Lung (tissue), 12 donors: ENCODE measurements around the gene ADAMTS16. TPM values are rescaled to one million over a fixed set of nuclear protein-coding genes. Genes with fewer than 3 reads are reported as not detected.

Experiments used
- ATAC-seq: fragments of 200-7000 bp; cut with Tn5 transposase; one replicate; pipeline ENCODE4 v1.9.1; 2020; ENCODE audit warnings: moderate number of reproducible peaks; ENCODE audit not compliant: insufficient read depth, low FRiP score
- DNase-seq, 3 donors: peaks; one replicate each; pipeline ENCODE4 v3.0.0-alpha.2; 2013 to 2017
- H3K27ac ChIP-seq, 2 donors: one replicate each; pipeline ENCODE4 v1.5.1; 2013; ENCODE audit warnings: mild to moderate bottlenecking in 2 of 2, moderate library complexity in 2 of 2, control low read depth in 1 of 2, inconsistent platforms in 1 of 2, low read depth in 1 of 2, low read length in 1 of 2
- H3K27me3 ChIP-seq, 3 donors: one replicate each; pipeline ENCODE4 v1.5.1; 2013; ENCODE audit warnings: low read length in 2 of 3; ENCODE audit not compliant: control insufficient read depth in 3 of 3, insufficient read depth in 3 of 3
- H3K36me3 ChIP-seq, 4 donors: one replicate each; pipeline ENCODE4 v1.5.1; 2013; ENCODE audit warnings: low read length in 4 of 4, mild to moderate bottlenecking in 1 of 4, moderate library complexity in 1 of 4; ENCODE audit not compliant: control insufficient read depth in 4 of 4, insufficient read depth in 4 of 4
- H3K4me1 ChIP-seq, 5 donors: one replicate each; pipeline ENCODE4 v1.5.1; 2013; ENCODE audit warnings: low read length in 5 of 5, mild to moderate bottlenecking in 2 of 5, moderate library complexity in 1 of 5; ENCODE audit not compliant: control insufficient read depth in 5 of 5, insufficient read depth in 5 of 5
- H3K4me3 ChIP-seq: one replicate; pipeline ENCODE4 v1.5.1; 2013; ENCODE audit warnings: mild to moderate bottlenecking, control low read depth, moderate library complexity
- H3K9ac ChIP-seq, 2 donors: one replicate each; pipeline ENCODE4 v1.5.1; 2013; ENCODE audit warnings: low read length in 2 of 2, control low read depth in 1 of 2; ENCODE audit not compliant: insufficient read depth in 1 of 2
- H3K9me3 ChIP-seq, 4 donors: one replicate each; pipeline ENCODE4 v1.5.1; 2013; ENCODE audit warnings: low read length in 3 of 4, mild to moderate bottlenecking in 1 of 4, moderate library complexity in 1 of 4; ENCODE audit not compliant: control insufficient read depth in 4 of 4, insufficient read depth in 3 of 4
- CTCF ChIP-seq: IDR thresholded peaks from 2 replicates; pipeline ENCODE4 v1.5.1; 2012; ENCODE audit warnings: mild to moderate bottlenecking; ENCODE audit errors: control extremely low read depth, extremely low read depth
- WGBS, 2 donors: extraction: QIAGEN DNeasy Blood & Tissue Kit; methylation state at CpG; one replicate each; pipeline ENCODE4 v1.1.7; 2013; 5-methylcytosine and 5-hydroxymethylcytosine counted together
- polyA plus RNA-seq, 2 donors: library from polyadenylated mRNA; stranded (reverse); fragments of 200-250 nt; gene quantifications; one replicate each; pipeline ENCODE4 v1.2.1, GENCODE V29; 2013
- total RNA-seq, 2 donors: library from RNA; depleted of rRNA in 1 of 2; stranded (reverse); fragments of >200 nt in 1 of 2; gene quantifications; one replicate each; pipeline ENCODE4 v1.2.1, GENCODE V29; 2014 to 2021
- donor health status: control.
- donor health status: control.
- donor health status: Bipolar disorder and iron deficiency.
- donor health status: healthy.
- donor health status: DM: yes; HTN: yes; CAD: no.

ADAMTS16 gene
- total and polyA plus RNA-seq, 4 donors, result 0.09 to 0.97 TPM; not detected in 2

- H3K9me3 ChIP-seq, result peaks cover 0 to 2% (median 0%) of the 10 kb centered on the region in 4 donors
- DNase-seq (no peak), ATAC-seq (no peak)
- no peak overlapping the region for H3K9ac ChIP-seq
- 80 to 89% methylated on average over 12 of the region's 12 CpGs for WGBS, 2 donors
- H3K27ac ChIP-seq, result no peak overlapping the region
- H3K4me1 ChIP-seq, result peaks cover 0 to 7% (median 0%) of the 10 kb centered on the region in 5 donors
- no peak for TF ChIP-seq CTCF
- no peaks in the 10 kb centered on the region for H3K27me3 ChIP-seq
- no peak overlapping the region for H3K4me3 ChIP-seq
- no peaks in the 10 kb centered on the region for H3K36me3 ChIP-seq
These were observed 136.9 kb downstream of the ADAMTS16 start for GRCh38 chr5:5276951-5277517.

- no peak for DNase-seq
- Histone ChIP-seq H3K9me3 (peaks cover 0 to 2% (median under 1%) of the 10 kb centered on the region in 4 donors), H3K4me1 (peaks cover 0 to 7% (median 0%) of the 10 kb centered on the region in 5 donors), H3K9ac (no peak overlapping the region), H3K36me3 (no peaks in the 10 kb centered on the region), H3K27me3 (no peaks in the 10 kb centered on the region), H3K4me3 (no peak overlapping the region), H3K27ac (no peak overlapping the region)
- no peak for ATAC-seq
- no peak for TF ChIP-seq CTCF
- WGBS, 2 donors, result 85 to 94% methylated on average over 4 of the region's 4 CpGs
These were observed 138.2 kb downstream of the ADAMTS16 start for GRCh38 chr5:5278201-5278814.

- H3K9me3 ChIP-seq, result peaks cover 0 to 3% (median 1%) of the 10 kb centered on the region in 4 donors
- no peak overlapping the region for H3K9ac ChIP-seq
- DNase-seq, result no peak
- H3K4me3 ChIP-seq, result no peak overlapping the region
- no peaks in the 10 kb centered on the region for H3K27me3 ChIP-seq
- no peak for TF ChIP-seq CTCF
- WGBS, 2 donors, result 76 to 84% methylated on average over 3 of the region's 3 CpGs
- no peak overlapping the region for H3K27ac ChIP-seq
- no peak for ATAC-seq
- H3K4me1 ChIP-seq, result peaks cover 0 to 7% (median 0%) of the 10 kb centered on the region in 5 donors
- H3K36me3 ChIP-seq, result no peaks in the 10 kb centered on the region
These were observed 138.8 kb downstream of the ADAMTS16 start for GRCh38 chr5:5278815-5279381.
